ENCODE data around the gene OR6M1.

DNA sequence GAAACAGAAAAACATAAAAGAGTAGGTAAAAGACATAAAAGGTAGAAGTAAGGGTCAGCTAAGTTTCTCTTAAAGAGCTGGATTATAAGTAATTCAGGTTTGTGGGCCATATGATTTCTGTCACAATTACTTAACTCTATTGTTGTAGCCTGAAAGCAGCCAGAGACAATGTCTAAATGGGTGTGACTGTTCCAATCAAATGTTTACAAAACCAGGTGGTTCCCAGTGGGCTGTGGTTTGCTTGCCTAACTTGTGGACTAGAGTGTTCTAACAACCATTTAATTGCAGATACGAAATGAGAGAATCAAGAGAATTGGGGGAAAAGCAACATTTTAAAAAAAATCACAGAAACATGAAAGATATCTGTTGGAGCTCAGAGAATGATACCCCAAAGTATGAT is 22.6 kb downstream of the OR6M1 start:
- no peak for TF ChIP-seq REST (tag by site-specific recombination; IDR thresholded peaks at IDR 0.05)
- TF ChIP-seq CTCF (tag by site-specific recombination; IDR thresholded peaks at IDR 0.05): no peak
- TF ChIP-seq ZNF274 (IDR thresholded peaks at IDR 0.05; ENCODE audit: low read length): no peak
- TF ChIP-seq ZNF274 (tag by site-specific recombination; IDR thresholded peaks at IDR 0.05; ENCODE audit: borderline replicate concordance): no peak
- no peak for TF ChIP-seq ZNF664 (tag by site-specific recombination; IDR thresholded peaks at IDR 0.05)

Data from HEK293 (cell line).